GM18508 (cell line): ENCODE measurements around the gene MCM3AP.
"Not testable (repeated sequence)": the region's sequence is repeated elsewhere in the genome, so short reads cannot be mapped to it uniquely, and the experiment has no call there.

ENCODE experiments used
- ATAC-seq: cut with Tn5 transposase; IDR thresholded peaks from one replicate; pipeline ENCODE4 v1.9.1; 2021; ENCODE audit warnings: moderate number of reproducible peaks; ENCODE audit not compliant: insufficient read depth, unreplicated experiment

MCM3AP gene

GRCh38 chr21:46246345-46246744 lies 39.1 kb downstream of the MCM3AP start:
- no peak for ATAC-seq

- no peak for ATAC-seq
These were observed 40.0 kb downstream of the MCM3AP start for GRCh38 chr21:46245213-46245915.

- ATAC-seq: no peak
These were observed 40.8 kb downstream of the MCM3AP start for GRCh38 chr21:46244602-46245001.

- ATAC-seq: no peak
These were observed 41.5 kb downstream of the MCM3AP start for GRCh38 chr21:46243960-46244361.

GRCh38 chr21:46243325-46243724 lies 42.1 kb downstream of the MCM3AP start:
- no peak for ATAC-seq

- ATAC-seq: not testable (repeated sequence)
These were observed 43.8 kb downstream of the MCM3AP start for GRCh38 chr21:46241577-46241976.

GRCh38 chr21:46239817-46240325 lies 45.5 kb downstream of the MCM3AP start:
- no peak for ATAC-seq

- no peak for ATAC-seq
These were observed 47.9 kb downstream of the MCM3AP start for GRCh38 chr21:46237474-46237873.

- ATAC-seq: no peak
These were observed 50.9 kb downstream of the MCM3AP start for GRCh38 chr21:46234436-46234950.

- no peak for ATAC-seq
These were observed 55.5 kb downstream of the MCM3AP start for GRCh38 chr21:46229923-46230260.

GRCh38 chr21:46229133-46229922 lies 56.1 kb downstream of the MCM3AP start:
- ATAC-seq: no peak

- no peak for ATAC-seq
These were observed 56.9 kb downstream of the MCM3AP start, which contains the start of gene LSS for GRCh38 chr21:46228345-46229051. TSS of gene LSS (minus strand) at chr21:46228774. CDS start at chr21:46228745, 29 bp downstream.

- no peak for ATAC-seq
These were observed 57.5 kb downstream of the MCM3AP start for GRCh38 chr21:46227811-46228344.

GRCh38 chr21:46226920-46227599 lies 58.4 kb downstream of the MCM3AP start:
- no peak for ATAC-seq

- no peak for ATAC-seq
These were observed 59.3 kb downstream of the MCM3AP start for GRCh38 chr21:46226146-46226545.

GRCh38 chr21:46223661-46224060 lies 61.8 kb downstream of the MCM3AP start:
- not testable (repeated sequence) for ATAC-seq

GRCh38 chr21:46223217-46223616 lies 62.2 kb downstream of the MCM3AP start:
- ATAC-seq: no peak

GRCh38 chr21:46222436-46223116 lies 62.8 kb downstream of the MCM3AP start:
- ATAC-seq: no peak
